Esophagus muscularis mucosa (tissue), 4 donors: ENCODE data around the gene TLX1. TPM values are rescaled to one million over a fixed set of nuclear protein-coding genes. Genes with fewer than 3 reads are reported as not detected.

Source experiments
- DNase-seq: peaks from one replicate; pipeline ENCODE4 v3.0.0-alpha.2; 2017; ENCODE audit errors: extremely low spot score
- H3K27ac ChIP-seq, 4 donors: fragments of 200-600 bp; sonication (generic); replicated peaks in 1 of 4; 1 replicate in 3 of 4; 2 replicates in 1 of 4; pipeline ENCODE4 v1.5.1; 2016 to 2019; ENCODE audit warnings: mild to moderate bottlenecking in 1 of 4
- H3K27me3 ChIP-seq, 4 donors: fragments of 200-600 bp; sonication (generic); one replicate each; pipeline versions ENCODE4 v1.5.1 to v1.6.0; 2016 to 2019
- H3K36me3 ChIP-seq, 4 donors: fragments of 200-600 bp; sonication (generic); one replicate each; pipeline ENCODE4 v1.5.1; 2016 to 2019
- H3K4me1 ChIP-seq, 4 donors: fragments of 200-600 bp; sonication (generic); one replicate each; pipeline ENCODE4 v1.5.1; 2016 to 2019
- H3K4me3 ChIP-seq, 4 donors: fragments of 200-600 bp; sonication (generic); 1 replicate in 2 of 4; 2 replicates in 2 of 4; pipeline ENCODE4 v1.5.1; 2016 to 2019; ENCODE audit warnings: mild to moderate bottlenecking in 4 of 4, moderate library complexity in 1 of 4
- H3K9me3 ChIP-seq, 4 donors: fragments of 200-600 bp; sonication (generic); 1 replicate in 3 of 4; 2 replicates in 1 of 4; pipeline ENCODE4 v1.5.1; 2016 to 2019
- CTCF ChIP-seq, 3 experiments: fragments of 200-600 bp in 2 of 3; fragments of 450-650 bp in 1 of 3; sonication (generic) in 2 of 3; IDR thresholded peaks; one replicate each; pipeline ENCODE4 v1.5.1; 2017 to 2019; ENCODE audit warnings: antibody characterized with exemption in 3 of 3, mild to moderate bottlenecking in 2 of 3, moderate library complexity in 1 of 3
- EP300 ChIP-seq: sonication (generic); formaldehyde crosslinking; IDR thresholded peaks from one replicate; pipeline ENCODE4 v1.6.1; 2017; ENCODE audit warnings: antibody characterized with exemption
- POLR2A ChIP-seq: fragments of 450-650 bp; IDR thresholded peaks from one replicate; pipeline ENCODE4 v1.6.1; 2017; ENCODE audit warnings: antibody characterized with exemption, moderate library complexity, mild to moderate bottlenecking, low read depth
- POLR2AphosphoS5 ChIP-seq, 2 donors: sonication (generic); formaldehyde crosslinking; IDR thresholded peaks; one replicate each; pipeline ENCODE4 v1.6.1; 2017; ENCODE audit warnings: antibody characterized with exemption in 2 of 2
- WGBS: methylation state at CpG from one replicate; pipeline ENCODE4 v1.1.5; 2018; 5-methylcytosine and 5-hydroxymethylcytosine counted together
- intact Hi-C: fragments of 100-400 bp; cut with DNase I; formaldehyde crosslinking; loops from one replicate; pipeline ENCODE4 v1.15.1; 2023
- total RNA-seq, 4 donors: library from RNA; depleted of rRNA; stranded (reverse); fragments of >200 nt; gene quantifications; one replicate each; pipeline versions ENCODE4 v1.1.0 to v1.2.1, GENCODE V29; 2016

The TLX1 gene
- total RNA-seq, 4 donors from 2014 or later = not detected

- TF ChIP-seq EP300 = no peak
- no peak for TF ChIP-seq POLR2AphosphoS5 (IDR thresholded peaks at IDR 0.05)
- no peak for TF ChIP-seq CTCF (IDR thresholded peaks at IDR 0.05)
- no peak overlapping the region for H3K4me3 ChIP-seq
- DNase-seq = no peak
- intact Hi-C loops = no loop called here
- no peak overlapping the region for H3K27ac ChIP-seq
- no CpG with 5 or more reads among the region's 2 CpGs for WGBS
- no peaks in the 10 kb centered on the region for H3K9me3 ChIP-seq
- H3K36me3 ChIP-seq = no peaks in the 10 kb centered on the region
- H3K27me3 ChIP-seq = peaks cover 0 to 85% (median 1%) of the 10 kb centered on the region in 4 donors
- no peaks in the 10 kb centered on the region for H3K4me1 ChIP-seq
Measured at GRCh38 chr10:101114646-101115045, 16.5 kb upstream of the TLX1 start.

- no peak overlapping the region for H3K4me3 ChIP-seq
- intact Hi-C loops = no loop called here
- DNase-seq = no peak
- H3K4me1 ChIP-seq = peaks cover 7 to 13% (median 12%) of the 10 kb centered on the region in 4 donors
- H3K27me3 ChIP-seq = peaks cover 0 to 94% (median 8%) of the 10 kb centered on the region in 4 donors
- 83% methylated on average over 6 of the region's 6 CpGs for WGBS
- H3K27ac ChIP-seq = no peak overlapping the region
- no peak for TF ChIP-seq POLR2AphosphoS5 (IDR thresholded peaks at IDR 0.05)
- no peak for TF ChIP-seq CTCF (IDR thresholded peaks at IDR 0.05)
- TF ChIP-seq EP300 = no peak
- H3K9me3 ChIP-seq = no peaks in the 10 kb centered on the region
- H3K36me3 ChIP-seq = no peaks in the 10 kb centered on the region
Measured at GRCh38 chr10:101116754-101117153, 14.3 kb upstream of the TLX1 start.

- TF ChIP-seq POLR2AphosphoS5 (IDR thresholded peaks at IDR 0.05) (no peak), CTCF (IDR thresholded peaks at IDR 0.05) (no peak), POLR2A (no peak), EP300 (no peak)
- H3K36me3 ChIP-seq = no peaks in the 10 kb centered on the region
- DNase-seq = no peak
- H3K27ac ChIP-seq = no peak overlapping the region
- H3K9me3 ChIP-seq = no peaks in the 10 kb centered on the region
- WGBS = 59% methylated on average over 1 of the region's 1 CpG
- intact Hi-C loops = no loop called here
- H3K4me1 ChIP-seq = peaks cover 11 to 24% (median 19%) of the 10 kb centered on the region in 4 donors
- H3K4me3 ChIP-seq = no peak overlapping the region
- H3K27me3 ChIP-seq = peaks cover 0 to 94% (median 20%) of the 10 kb centered on the region in 4 donors
Measured at GRCh38 chr10:101118031-101118430, 13.1 kb upstream of the TLX1 start.

GRCh38 chr10:101120520-101120883, 10.6 kb upstream of the TLX1 start:
- intact Hi-C loops = no loop called here
- DNase-seq = no peak
- TF ChIP-seq CTCF (IDR thresholded peaks at IDR 0.05) (no peak), POLR2AphosphoS5 (IDR thresholded peaks at IDR 0.05) (no peak), POLR2A (no peak), EP300 (no peak)
- peaks cover 0 to 97% (median 36%) of the 10 kb centered on the region in 4 donors for H3K27me3 ChIP-seq
- H3K4me1 ChIP-seq = peaks cover 18 to 32% (median 28%) of the 10 kb centered on the region in 4 donors
- peak overlapping the region; percentile 47 to 65 (median 50) for H3K4me3 ChIP-seq
- 91% methylated on average over 2 of the region's 2 CpGs for WGBS
- no peaks in the 10 kb centered on the region for H3K9me3 ChIP-seq
- H3K36me3 ChIP-seq = no peaks in the 10 kb centered on the region
- no peak overlapping the region for H3K27ac ChIP-seq

- intact Hi-C loops = no loop called here
- Histone ChIP-seq H3K27me3 (peaks cover 0 to 97% (median 40%) of the 10 kb centered on the region in 4 donors), H3K4me1 (peaks cover 18 to 32% (median 28%) of the 10 kb centered on the region in 4 donors), H3K9me3 (no peaks in the 10 kb centered on the region), H3K27ac (no peak overlapping the region), H3K4me3 (peak overlapping the region; percentile 47 to 65 (median 50)), H3K36me3 (no peaks in the 10 kb centered on the region)
- WGBS = 19% methylated on average over 38 of the region's 41 CpGs
- no peak for DNase-seq
- TF ChIP-seq POLR2AphosphoS5 (IDR thresholded peaks at IDR 0.05) = no peak
- TF ChIP-seq POLR2A = no peak
- TF ChIP-seq EP300 = no peak
Measured at GRCh38 chr10:101120884-101121653, 10.0 kb upstream of the TLX1 start.
